Astrocyte of the spinal cord (primary cell): Measurements from ENCODE around the gene TJP2.
"Not testable (repeated sequence)": the region's sequence is repeated elsewhere in the genome, so short reads cannot be mapped to it uniquely, and the experiment has no call there.

Experiments used
- DNase-seq: peaks from one replicate; pipeline ENCODE4 v3.0.0; 2011; ENCODE audit warnings: low read depth, low spot score
- H3K4me3 ChIP-seq: 2 replicates; pipeline ENCODE4 v1.5.1; 2011; ENCODE audit warnings: low read depth, mild to moderate bottlenecking, low read length, moderate library complexity
- in situ Hi-C: cut with HindIII; loops from 2 replicates; pipeline ENCODE4 v1.10.0; 2017; ENCODE audit warnings: low sequenced_read_pairs
- TF ChIP-seq, protein P1 (sequence below): IDR thresholded peaks from 2 replicates; pipeline ENCODE4 v1.5.1; 2012; ENCODE audit warnings: low read depth, mild to moderate bottlenecking, low read length, inconsistent platforms

The TJP2 gene

GRCh38 chr9:69157751-69158466 lies 16.2 kb upstream of the TJP2 start:
- in situ Hi-C loops: no loop called here
- no peak overlapping the region for H3K4me3 ChIP-seq
- TF ChIP-seq, protein P1, sequence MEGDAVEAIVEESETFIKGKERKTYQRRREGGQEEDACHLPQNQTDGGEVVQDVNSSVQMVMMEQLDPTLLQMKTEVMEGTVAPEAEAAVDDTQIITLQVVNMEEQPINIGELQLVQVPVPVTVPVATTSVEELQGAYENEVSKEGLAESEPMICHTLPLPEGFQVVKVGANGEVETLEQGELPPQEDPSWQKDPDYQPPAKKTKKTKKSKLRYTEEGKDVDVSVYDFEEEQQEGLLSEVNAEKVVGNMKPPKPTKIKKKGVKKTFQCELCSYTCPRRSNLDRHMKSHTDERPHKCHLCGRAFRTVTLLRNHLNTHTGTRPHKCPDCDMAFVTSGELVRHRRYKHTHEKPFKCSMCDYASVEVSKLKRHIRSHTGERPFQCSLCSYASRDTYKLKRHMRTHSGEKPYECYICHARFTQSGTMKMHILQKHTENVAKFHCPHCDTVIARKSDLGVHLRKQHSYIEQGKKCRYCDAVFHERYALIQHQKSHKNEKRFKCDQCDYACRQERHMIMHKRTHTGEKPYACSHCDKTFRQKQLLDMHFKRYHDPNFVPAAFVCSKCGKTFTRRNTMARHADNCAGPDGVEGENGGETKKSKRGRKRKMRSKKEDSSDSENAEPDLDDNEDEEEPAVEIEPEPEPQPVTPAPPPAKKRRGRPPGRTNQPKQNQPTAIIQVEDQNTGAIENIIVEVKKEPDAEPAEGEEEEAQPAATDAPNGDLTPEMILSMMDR: peak; percentile 37
- DNase-seq: peak; percentile 54

GRCh38 chr9:69158471-69158870 lies 15.6 kb upstream of the TJP2 start:
- DNase-seq: no peak
- no peak overlapping the region for H3K4me3 ChIP-seq
- TF ChIP-seq, protein P1: no peak
- in situ Hi-C loops: no loop called here

DNA sequence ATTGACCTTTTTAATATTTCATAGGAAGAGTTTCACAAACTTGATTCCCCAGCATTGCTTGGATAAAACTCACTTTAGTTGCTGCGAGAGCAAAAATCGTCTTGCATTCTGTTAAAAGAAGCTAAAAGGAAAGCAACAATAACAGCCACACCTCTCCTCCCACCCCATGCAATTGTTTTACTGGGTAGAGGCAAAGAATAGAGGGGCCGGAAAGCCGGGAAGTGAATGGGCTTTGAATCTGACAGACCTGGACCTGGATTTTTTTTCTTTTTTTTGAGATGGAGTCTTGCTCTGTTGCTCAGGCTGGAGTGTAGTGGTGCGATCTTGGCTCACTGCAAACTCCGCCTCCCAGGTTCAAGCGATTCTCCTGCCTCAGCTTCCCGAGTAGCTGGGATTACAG lies 9.5 kb upstream of the TJP2 start:
- H3K4me3 ChIP-seq, DNase-seq, in situ Hi-C loops: not testable (repeated sequence)

DNA sequence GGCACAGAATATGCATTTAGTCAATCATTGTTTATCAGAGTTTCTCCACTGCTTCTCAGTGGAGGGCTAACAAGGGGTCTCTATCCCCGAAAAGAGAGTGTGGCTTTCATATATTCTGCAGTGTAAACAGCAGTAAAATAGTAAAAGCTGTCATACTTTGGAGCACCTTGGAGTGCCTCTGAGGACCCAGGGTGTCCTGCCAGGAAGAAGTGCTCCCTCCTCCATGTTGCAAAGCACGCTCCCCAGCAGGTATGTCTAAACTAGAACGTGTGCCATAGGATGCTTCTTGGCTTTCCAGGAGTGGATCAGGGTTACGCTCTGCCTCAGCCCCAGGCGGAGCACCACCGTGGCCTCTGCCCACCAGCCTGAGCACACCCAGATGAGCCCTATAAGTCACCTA lies 8.5 kb upstream of the TJP2 start:
- in situ Hi-C loops: no loop called here
- TF ChIP-seq, protein P1: no peak
- no peak overlapping the region for H3K4me3 ChIP-seq
- no peak for DNase-seq

- H3K4me3 ChIP-seq: no peak overlapping the region
- no peak for DNase-seq
- in situ Hi-C loops: no loop called here
- TF ChIP-seq, protein P1: no peak
Observed at GRCh38 chr9:69168709-69169217, 5.3 kb upstream of the TJP2 start.

DNA sequence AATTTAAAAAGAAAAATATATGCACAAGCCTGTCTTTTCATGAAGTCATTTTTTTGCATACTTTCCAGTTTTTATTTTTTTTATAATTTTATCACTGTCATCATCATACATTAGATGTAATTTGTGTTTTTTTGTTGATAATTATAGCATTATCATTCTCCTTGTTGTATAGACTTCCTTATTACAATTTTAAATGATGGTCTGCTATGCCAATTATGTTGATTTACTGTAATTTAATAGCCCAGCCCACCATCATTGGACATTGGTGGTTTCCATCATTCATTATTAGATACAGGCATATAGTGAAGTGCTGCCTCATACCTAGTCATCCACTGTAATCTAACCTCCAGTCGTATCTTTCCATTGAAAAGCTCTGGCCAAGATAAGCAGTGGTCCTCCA lies 3.8 kb upstream of the TJP2 start:
- in situ Hi-C loops: no loop called here
- no peak for DNase-seq
- TF ChIP-seq, protein P1: no peak
- no peak overlapping the region for H3K4me3 ChIP-seq

DNA sequence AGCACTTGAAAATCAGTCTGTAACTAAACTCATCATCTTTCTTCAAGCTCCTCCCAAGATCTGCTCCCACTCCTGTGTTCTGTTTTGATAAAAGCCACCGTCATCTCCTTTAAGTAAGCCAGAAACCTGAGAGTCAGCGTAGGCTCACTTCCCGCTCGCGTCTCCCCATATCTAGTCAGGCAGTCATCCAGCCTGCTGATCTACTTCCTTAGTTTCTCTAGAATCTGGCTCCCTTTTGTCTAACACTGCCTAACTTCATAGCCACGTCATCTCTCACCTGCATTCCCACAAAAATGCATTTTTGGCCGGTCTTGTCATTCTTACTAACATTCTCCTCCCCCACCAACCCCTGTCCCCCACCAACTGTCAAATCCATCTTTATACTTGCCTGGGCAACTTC lies 3.0 kb upstream of the TJP2 start:
- in situ Hi-C loops: no loop called here
- no peak overlapping the region for H3K4me3 ChIP-seq
- TF ChIP-seq, protein P1: no peak
- peak; percentile 38 for DNase-seq
